GM19099 (cell line): Measurements from ENCODE around the gene OR5D13.

Experiments
- POLR2A ChIP-seq: IDR thresholded peaks from 3 replicates; pipeline ENCODE4 v1.6.1; 2011; ENCODE audit warnings: low read depth; ENCODE audit not compliant: insufficient read length; ENCODE audit errors: extremely low read depth

OR5D13 gene

GRCh38 chr11:55773138-55773537 lies at the start of gene OR5D13:
OR5D13 (plus strand) TSS chr11:55773438; CDS start chr11:55773438, 0 bp downstream.
- TF ChIP-seq POLR2A = no peak

- TF ChIP-seq POLR2A = no peak
Observed at GRCh38 chr11:55726715-55727324, 46.4 kb upstream of the OR5D13 start.

- no peak for TF ChIP-seq POLR2A
Observed at GRCh38 chr11:55732936-55733335, 40.3 kb upstream of the OR5D13 start.

- no peak for TF ChIP-seq POLR2A
Observed at GRCh38 chr11:55791606-55792005, 18.4 kb downstream of the OR5D13 start.

- TF ChIP-seq POLR2A = no peak
Observed at GRCh38 chr11:55793321-55793720, 20.1 kb downstream of the OR5D13 start.

- no peak for TF ChIP-seq POLR2A
Observed at GRCh38 chr11:55795256-55795655, 22.0 kb downstream of the OR5D13 start, which contains the start of gene OR5D14. OR5D14 (plus strand) TSS chr11:55795556; CDS start chr11:55795556, 0 bp downstream.

GRCh38 chr11:55806248-55806647 lies 33.0 kb downstream of the OR5D13 start:
- TF ChIP-seq POLR2A = no peak

- no peak for TF ChIP-seq POLR2A
Observed at GRCh38 chr11:55811067-55811466, 37.8 kb downstream of the OR5D13 start, which contains the start of gene OR5L1. OR5L1 (plus strand) TSS chr11:55811367; CDS start chr11:55811467, 100 bp downstream.

GRCh38 chr11:55819330-55819729 lies 46.1 kb downstream of the OR5D13 start, which contains the start of gene OR5D18:
OR5D18 (plus strand) TSS chr11:55819630; CDS start chr11:55819630, 0 bp downstream.
- TF ChIP-seq POLR2A = no peak
